Measurements from ENCODE around the gene ZDHHC7.
A peak's percentile ranks its signal among the peaks of the same experiment; 100 is the strongest.

Gene ZDHHC7

DNA sequence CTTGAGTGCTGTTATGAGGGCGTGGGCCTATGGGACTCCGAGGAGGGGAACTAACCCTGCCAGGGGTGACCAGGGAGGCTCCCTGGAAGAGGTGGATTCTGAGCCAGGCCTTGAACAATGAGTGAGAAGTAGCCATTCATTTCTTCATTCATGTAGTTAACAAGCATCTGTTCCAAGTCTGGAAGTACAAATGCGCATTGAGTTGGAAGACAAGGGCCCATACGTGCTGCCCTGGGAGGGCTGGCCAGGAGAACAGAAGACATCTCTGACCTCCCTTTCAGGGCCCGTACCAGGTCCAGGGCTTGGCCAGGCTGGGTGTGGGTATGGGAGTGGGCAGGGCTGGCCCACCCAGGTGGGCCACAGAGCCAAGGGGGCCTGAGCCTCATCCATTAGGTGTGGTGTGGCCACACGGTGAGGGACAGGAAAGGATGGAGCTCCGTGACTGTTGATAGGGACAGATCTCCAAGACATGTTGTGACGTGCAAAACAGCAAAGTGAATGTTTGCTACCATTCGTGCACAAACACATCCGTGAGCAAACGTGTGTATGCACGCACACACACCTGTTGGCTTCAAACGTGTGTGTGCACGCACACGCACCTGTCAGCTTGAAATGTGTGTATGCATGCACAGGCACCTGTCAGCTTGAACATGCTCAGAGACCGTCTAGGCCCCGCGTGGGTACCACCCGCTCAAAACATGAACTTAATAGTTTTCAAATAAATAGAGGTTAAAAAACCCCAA lies 46.8 kb downstream of the ZDHHC7 start:
- no peak for DNase-seq (ENCODE audit: low spot score)

DNA sequence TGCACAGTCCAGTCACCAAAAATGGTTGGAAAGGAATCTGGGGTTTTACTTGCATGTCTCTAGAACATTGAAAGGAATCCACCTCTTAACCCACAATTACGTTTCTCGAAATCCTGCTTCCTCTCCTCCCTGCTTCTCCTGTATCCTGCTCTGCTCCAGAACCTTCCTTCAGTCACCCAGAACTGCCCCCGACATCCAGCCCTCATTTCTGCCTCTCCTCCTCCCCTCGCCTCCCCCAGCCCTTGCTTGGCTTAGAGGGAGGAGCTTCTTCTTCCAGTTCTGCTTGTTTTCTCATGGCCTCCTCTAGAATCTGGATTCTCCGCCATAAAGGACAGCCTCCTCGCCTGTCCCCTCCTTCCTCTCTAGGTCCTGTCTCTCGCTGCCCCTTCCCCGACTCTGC lies 48.3 kb downstream of the ZDHHC7 start:
- DNase-seq (ENCODE audit: low spot score) = no peak

DNA sequence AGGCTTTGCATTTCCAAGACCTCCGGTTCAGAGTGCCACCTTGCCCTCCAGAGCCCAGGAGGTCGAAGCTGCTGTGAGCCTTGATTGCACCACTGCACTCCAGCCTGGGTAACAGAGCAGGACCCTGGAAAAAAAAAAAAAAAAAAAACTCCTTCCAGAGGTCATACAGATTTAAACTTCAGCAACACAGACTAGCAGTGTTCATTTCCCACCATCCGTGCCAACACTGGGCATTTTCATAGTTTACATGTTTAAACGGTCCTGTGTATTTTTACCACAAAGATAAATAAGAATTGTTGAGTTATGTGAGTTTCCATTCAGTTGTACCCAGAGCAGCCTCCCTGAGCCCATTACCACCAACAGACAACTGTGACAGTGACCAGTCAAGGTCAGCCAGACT lies 50.4 kb downstream of the ZDHHC7 start:
- no peak for DNase-seq (ENCODE audit: low spot score)

DNA sequence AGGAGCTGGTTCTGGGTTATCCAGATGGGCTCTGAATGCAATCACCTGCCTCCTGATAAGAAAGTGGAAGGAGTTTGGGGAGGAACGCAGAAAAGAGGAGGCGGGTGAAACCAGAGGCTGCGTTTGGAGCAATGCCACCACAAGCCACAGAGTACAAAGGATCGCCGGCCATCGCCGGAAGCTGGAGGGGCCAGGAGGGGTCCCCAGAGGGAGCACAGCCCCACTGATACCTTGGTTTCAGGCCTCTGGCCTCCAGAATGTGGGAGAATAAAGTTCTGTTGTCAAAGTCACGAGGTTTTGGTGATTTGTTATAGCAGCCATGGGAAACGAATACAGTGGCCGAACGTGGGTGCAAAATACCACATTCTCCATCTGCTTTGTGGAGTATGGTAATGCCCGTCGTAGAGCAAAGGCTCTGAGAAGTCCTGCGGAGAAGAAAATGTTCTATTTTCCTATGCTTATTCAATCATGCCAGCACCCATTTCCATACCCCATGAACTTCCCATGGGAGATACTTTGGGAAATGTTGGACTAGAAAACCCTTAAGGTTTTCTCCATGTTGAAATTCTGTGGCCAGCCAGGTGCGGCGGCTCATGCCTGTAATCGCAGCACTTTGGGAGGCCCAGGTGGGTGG lies 51.4 kb downstream of the ZDHHC7 start:
- DNase-seq (ENCODE audit: low spot score) = no peak

DNA sequence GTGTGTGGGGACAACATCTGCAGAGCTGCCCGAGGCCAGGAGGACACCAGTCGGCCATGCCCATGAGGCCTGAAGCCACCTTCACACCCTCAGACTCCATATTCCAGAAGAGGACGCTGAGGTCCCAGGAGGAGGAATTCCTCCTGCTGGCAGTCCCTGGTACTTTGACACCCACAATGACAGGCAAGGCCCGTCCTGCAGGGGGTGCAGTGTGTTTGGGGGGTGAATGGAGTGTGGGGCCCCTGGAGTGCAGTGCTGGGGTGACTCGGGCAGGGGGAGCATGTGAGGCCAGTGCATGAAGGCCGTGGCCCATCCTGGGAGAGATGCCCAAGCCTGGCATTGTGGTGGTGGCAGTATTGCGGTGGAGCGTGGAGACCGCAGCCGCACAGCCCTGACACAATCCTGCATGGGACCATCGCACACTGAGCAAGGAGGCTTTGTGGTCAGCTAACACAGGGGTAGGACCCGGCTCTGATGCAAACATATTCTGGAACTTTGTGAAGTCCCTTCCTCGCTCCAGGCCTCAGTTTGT lies 52.2 kb downstream of the ZDHHC7 start:
- DNase-seq (ENCODE audit: low spot score) = no peak

DNA sequence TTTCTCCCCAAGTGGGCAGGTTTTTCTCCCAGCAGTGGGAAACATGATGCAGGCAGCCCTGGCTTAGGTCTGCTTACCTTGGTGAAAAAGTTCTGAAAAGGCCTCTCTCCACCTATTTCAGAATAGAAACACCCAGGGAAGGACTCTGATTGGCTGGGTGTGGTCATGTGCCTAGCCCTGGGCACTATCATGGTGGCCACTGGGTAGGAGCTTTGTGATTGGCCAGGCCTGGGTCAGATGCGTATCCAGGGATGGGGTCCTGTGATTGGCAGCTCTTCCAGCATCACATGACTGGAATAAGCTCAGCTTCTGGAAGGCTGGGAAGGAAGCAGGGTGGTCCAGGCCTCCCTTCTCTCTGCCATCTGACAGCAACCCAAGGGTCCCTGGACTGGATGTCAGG lies 53.5 kb downstream of the ZDHHC7 start:
- no peak for DNase-seq (ENCODE audit: low spot score)

DNA sequence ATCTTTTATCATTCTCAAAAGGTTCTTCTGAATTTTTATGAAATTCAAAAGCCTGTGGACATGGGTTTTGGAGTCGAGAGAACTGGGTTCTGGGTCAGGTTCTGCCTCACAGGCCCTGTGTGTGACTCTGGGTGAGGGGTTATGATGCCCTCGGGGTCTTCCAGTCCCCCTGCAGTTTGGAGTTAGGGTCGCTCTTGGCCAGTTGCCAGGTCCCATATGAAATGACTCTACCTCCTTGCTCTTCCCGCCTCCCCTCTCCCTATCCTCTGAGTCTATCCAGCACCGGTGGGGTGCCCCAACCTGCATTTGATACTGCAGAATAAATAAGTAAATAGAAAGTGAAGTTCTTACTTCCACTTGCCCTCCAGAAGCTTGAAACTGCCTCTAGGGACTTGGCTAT lies 54.1 kb downstream of the ZDHHC7 start:
- DNase-seq (ENCODE audit: low spot score) = no peak

DNA sequence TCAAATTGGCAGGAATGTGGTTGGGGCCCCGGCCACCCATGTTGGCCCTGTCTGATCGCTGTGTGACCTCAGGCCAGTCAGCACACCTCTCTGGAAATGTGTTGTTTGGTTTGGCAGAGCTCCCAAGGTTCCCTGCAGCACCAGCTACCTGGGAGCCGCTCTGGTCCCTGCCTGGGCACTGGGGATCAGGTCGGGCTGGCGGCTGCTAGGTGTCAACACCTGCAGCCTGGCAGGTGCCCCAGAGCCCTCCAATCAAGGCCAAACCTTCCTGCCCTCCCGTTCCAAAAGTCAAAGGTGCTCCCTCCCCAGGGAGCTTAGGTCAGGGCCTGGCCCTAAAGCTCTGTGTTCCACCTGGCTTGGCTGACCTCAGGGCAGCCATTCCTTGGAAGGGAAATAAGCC lies 55.9 kb downstream of the ZDHHC7 start:
- DNase-seq (ENCODE audit: low spot score) = no peak

DNA sequence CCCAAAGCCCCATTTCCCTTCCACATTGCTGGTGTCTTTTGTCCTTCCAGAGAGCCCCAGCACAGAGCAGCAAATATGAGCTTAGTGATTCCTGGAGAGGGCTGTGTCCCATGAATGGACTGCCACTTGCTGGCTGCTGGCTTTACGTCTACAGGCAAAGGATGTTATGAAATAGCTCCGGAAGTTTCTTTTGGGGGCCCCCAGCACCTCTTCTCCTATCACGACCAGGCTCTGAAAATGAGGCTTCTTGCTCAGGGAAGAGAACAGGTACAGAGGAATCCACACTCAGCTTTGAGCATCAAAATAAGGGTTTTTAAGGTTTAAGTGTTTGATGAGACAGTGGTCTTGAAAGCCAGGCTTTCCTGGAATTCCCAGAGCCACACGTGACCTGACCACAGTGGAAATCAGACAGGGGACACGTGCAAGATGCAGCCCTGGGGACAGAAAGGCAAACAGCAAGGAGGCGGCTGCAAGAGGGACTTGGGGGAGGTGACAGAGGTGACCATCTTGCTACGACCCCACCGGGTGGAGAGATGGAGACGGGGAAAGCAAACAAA lies 58.1 kb downstream of the ZDHHC7 start:
- no peak for DNase-seq (ENCODE audit: low spot score)

DNA sequence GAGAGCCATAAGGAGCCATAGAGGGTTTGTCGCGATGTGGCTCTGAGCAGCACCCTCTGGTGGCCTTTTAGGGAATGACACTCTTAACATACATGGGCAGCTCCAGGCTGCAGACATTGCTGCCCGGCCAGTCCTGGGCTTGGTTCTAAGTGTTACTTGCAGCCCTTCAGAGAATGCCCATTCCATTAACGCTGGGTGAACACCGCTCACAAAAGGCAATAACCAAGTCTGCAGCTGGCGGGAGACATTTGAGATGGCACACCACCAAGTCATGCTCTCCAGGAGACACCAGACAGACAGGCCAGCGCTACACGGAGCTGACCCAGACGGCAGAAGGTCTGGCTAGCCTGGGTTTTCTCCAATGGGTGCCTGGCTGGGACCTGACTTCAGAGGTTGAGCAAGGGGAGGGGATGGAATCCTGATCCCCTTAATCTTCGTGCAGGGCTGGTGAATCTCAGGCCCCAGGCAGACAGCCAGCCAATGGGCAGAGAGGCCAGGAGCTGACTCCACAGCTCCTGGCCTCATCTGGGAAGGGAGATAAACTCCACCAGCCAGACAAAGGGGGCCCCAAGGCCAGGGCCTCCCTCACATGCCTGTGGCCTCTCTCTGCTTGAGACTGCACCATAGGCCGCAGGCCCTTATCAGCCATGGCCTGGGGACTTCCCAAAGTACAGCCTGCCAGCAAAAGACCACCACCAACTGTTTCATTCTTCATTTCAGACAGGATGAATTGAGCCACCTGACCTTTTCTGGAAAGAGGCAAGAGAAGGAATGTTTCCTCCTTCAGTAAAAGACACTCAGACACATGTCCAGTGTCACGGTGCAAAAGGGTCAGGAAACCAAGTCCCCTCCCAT lies 58.8 kb downstream of the ZDHHC7 start:
- peak; percentile 85 for DNase-seq (ENCODE audit: low spot score)

DNA sequence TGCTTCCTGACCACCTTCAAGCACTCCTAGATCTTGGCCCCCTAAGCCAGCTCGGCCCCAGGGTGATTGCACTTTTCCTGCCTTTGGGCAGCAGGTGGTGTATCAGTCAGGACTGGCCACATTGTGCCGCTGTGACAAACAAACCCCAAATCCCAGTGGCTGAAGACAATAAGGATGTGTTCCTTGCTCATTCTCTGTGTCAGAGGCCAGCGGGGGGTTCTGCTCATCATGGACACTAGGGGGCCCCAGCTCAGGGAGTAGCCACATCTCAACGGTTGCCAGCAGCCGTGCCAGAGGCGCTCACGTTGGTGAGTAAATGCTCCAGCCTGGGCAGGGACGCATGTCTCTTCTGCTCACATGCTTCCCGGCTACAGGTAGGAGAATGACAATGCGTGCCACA lies 60.4 kb downstream of the ZDHHC7 start:
- peak; percentile 49 for DNase-seq (ENCODE audit: low spot score)

DNA sequence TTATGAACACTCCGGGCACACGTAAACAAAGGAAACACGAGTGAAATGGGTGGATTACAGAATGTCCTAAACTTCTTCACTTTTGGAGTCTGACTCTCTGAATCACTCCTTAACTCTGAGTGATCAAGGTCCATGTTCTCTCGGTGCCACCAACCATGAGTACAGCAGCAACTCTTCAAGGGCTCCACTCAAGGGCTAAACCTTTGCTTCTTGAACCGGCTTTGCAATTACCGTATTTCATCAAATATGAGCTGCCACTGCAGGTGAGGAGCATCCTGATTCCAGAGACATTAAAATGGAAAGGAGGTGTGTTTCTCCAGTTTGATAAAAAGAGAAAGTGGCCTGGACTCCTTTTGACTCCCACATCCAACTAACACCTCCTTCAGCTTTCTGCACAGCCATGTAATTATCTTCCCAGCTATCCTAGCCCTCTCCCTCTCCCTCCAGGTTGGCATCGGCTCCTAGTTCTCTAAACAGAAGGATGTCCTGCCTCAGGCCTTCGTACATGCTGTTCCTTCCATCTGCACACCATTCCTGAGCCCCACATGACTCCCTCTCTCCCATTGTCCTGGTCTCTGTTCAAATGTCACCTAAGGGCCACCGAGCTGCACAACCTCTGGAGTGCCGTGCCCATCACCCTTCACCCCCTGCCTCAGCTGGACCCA lies 61.4 kb downstream of the ZDHHC7 start:
- DNase-seq (ENCODE audit: low spot score) = no peak

DNA sequence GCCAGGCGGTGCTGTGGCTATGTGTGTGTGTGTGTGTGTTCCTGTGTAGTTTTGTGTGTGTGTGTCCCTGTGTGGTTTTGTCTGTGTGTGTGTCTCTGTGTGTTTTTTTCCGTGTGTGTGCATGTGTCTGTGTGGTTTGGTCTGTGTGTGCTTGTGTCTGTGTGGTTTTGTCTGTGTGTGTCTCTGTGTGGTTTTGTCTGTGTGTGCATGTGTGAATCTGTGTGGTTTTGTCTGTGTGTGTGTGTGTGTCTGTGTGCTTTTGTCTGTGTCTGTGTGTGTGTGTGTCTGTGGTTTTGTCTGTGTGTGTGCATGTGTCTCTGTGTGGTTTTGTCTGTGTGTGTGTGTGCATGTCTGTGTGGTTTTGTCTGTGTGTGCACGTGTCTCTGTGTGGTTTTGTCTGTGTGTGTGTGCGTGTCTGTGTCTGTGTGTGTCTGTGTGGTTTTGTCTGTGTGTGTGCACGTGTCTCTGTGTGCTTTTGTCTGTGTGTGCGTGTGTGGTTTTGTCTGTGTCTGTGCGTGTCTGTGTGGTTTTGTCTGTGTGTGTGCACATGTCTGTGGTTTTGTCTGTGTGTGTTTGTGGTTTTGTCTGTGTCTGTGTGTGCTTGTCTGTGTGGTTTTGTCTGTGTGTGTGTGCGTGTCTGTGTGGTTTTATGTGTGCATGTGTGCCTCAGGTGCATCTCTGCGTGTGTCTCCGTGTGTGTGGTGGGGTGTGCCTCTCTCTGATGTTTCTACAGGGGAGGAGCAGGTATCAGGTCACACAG lies 62.3 kb downstream of the ZDHHC7 start:
- DNase-seq (ENCODE audit: low spot score) = no peak

DNA sequence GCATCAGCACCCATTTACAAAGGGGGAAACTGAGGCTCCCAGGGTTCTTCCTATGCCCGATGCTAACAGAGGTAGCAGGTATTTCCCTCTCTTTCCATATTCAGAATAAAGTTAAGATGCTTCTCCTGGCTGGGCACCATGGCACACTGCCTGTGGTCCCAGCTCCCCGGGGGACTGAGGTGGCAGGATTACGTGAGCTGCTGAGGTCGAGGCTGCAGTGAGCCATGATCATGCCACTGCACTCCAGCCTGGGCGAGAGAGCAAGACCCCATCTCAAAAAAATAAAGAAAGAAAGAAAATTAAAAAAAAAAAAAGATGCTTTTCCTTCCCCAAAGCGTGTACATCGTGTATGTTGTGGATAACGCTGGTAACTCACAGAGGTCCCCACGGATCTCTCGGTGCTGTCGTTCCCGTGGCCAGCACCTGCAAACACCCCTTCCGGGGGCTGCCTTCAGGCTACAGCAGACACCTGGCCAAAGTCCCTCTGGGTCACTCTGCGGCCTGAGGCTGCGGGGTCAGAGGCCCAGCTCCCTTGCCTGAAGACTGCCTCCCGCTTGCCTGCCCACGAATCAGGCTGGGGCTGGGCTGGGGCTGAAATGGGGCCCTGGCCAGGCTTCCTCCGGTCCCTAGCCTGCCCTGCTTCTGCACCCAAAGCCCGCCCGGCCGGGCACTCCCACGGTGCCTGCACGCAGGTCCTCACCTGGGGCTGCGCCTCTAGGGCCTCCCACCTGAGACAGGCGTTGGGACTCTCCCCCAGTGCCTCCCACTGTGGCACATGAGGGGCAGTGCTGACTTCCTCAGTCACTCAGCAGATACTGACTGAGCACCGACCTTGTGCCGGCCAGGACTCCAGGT lies 63.1 kb downstream of the ZDHHC7 start:
- DNase-seq (ENCODE audit: low spot score) = no peak

DNA sequence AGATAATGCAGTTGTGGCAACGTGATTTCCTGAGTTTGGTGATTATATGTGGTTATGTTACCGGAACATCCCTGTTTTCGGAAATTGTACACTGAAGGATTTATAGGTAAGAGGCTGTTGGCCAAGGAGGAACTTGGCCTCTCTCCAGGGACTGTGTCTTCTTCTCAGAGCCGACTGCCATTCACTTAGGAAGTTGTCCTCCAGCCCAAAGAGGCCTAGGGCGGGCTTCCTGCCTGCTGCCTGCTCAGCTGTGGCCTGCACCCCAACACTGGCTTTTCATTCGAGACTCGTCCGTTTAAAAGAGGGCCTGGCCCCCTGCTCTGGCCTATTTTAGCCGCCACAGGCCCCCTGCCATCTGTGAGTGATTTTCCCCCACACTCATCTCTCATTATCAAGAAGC lies 64.3 kb downstream of the ZDHHC7 start:
- DNase-seq (ENCODE audit: low spot score) = no peak

DNA sequence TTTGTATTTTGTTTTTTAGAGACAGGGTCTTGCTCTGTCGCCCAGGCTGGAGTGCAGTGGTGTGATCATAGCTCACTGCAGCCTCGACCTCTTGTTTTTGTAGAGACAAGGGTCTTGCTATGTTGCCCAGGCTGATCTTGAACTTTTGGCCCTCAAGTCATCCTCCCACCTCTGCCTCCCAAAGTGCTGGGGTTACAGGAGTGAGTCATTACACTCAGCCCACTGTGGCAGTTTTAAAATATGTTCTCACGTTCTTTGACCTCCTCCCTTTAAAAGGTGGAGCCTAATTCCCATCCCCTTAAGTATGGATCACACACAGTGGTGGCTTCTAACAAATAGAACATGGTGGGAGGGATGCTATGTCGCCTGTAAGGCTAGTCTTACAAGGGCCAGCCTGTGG lies 67.7 kb downstream of the ZDHHC7 start:
- no peak for DNase-seq (ENCODE audit: low spot score)

DNA sequence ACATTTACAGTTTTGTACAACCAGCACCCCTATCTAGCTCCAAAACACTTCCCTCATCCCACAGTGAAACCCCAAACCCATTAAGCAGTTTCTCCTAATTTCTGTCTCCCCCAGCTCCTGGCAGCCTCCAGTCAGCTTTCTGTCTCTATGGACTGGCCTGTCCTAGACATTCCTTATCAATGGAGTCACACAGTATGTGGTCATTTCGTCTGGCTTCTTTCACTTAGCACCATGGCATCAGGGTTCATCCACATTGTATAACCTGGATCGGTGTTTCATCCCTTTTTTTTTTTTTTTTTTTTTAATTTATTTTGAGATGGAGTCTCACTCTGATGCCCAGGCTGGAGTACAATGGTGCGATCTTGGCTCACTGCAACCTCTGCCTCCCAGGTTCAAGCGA lies 68.5 kb downstream of the ZDHHC7 start:
- no peak for DNase-seq (ENCODE audit: low spot score)

DNA sequence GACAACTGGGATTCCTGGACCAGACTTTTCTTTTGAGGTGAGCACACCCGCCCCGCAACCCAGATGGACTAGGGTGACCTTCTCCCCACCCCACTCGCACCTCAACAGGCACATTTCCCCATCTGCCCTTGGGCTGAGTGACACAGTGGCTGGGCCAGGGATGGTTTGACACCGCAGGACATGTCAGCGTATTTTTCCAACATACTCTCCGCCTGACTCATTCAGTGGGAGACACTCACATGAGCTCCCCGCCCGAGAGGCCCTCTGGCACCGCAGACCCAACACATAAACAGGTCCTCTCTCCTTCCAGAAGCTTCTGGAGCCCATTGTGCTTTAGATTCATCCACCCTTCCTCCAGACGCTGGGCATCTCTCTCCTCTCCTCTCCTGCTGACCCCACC lies 69.4 kb downstream of the ZDHHC7 start:
- no peak for DNase-seq (ENCODE audit: low spot score)

DNA sequence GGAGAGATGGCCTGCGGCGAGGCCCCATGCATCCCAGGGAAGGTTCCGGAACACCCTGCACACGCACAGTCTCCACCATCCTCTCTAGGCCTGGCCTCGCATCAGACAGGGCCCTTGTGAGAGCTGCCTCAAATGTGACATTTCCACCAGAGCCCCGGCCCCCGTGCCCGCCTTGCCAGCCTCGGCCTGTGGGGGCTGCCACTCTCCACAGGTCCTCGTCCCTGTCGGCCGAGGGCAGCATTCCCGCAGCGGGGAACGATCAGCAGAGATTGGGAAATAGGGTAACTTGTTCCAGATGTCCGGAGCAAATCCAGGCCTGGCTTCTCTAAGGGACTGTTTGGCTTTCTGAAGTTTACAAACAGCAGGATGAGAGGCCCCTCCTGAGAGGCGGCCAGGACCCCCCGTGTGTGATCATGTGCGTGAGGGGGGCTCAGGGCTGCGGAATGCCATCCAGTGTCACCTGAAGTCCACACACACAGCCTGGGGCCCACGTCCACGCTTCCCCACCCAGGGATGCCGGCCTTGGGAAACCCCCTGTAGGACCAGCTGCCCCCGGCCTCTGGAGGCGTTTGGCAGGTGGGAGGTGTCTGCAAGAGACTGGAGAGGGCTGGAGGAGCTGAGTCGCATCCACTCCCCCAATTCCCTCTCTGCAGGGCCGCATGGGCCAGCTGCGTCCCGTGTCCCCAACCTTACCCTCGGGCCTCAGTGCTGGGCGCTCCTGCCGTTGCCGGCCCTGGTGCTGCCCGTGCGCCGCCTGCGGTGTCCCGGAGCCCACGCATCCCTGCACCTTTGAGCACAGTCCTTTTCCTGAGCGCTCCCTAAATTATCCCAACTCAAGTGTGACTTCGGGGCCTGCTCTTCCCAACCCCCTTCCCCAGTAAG lies 70.4 kb downstream of the ZDHHC7 start:
- DNase-seq (ENCODE audit: low spot score) = no peak
